T-cell (primary cell): ENCODE measurements around the gene FAM24A. TPM values are rescaled to one million over a fixed set of nuclear protein-coding genes. Genes with fewer than 3 reads are reported as not detected.

ENCODE experiments used
- ATAC-seq, 4 experiments: fragments of 200-7000 bp in 3 of 4; fragments of 150-1000 bp in 1 of 4; cut with Tn5 transposase; replicated peaks in 1 of 4; 1 replicate in 3 of 4; 2 replicates in 1 of 4; pipeline ENCODE4 v1.10.0; 2021; ENCODE audit warnings: moderate library complexity in 3 of 4, mild to moderate bottlenecking in 2 of 4, moderate number of reproducible peaks in 1 of 4
- CTCF ChIA-PET, 2 donors: fragments of 300-600 bp; sonication (Branson Sonifier 250); formaldehyde crosslinking; loops; one replicate each; lab custom pipeline; 2022; ENCODE audit warnings: antibody characterized with exemption in 2 of 2; lab: Charles Lee
- POLR2A ChIA-PET, 2 donors: fragments of 300-600 bp; sonication (Branson Sonifier 250); formaldehyde crosslinking; loops; one replicate each; lab custom pipeline; 2022; ENCODE audit warnings: antibody characterized with exemption in 2 of 2; lab: Charles Lee
- DNase-seq, 35 experiments: peaks; one replicate each; pipeline versions ENCODE4 v3.0.0 to v3.0.0-alpha.2; 2013 to 2023
- H3K27ac ChIP-seq: one replicate; pipeline ENCODE4 v1.5.1; 2013; ENCODE audit warnings: low read length
- H3K27me3 ChIP-seq, 2 experiments: replicated peaks in 1 of 2; 1 replicate in 1 of 2; 2 replicates in 1 of 2; pipeline versions ENCODE4 v1.6.1 to v1.7.0; 2013; ENCODE audit warnings: low read length in 1 of 2, mixed read lengths in 1 of 2; ENCODE audit not compliant: control insufficient read depth in 2 of 2, insufficient read depth in 2 of 2; ENCODE audit errors: extremely low read depth in 1 of 2
- H3K36me3 ChIP-seq, 2 donors: 1 replicate in 1 of 2; 2 replicates in 1 of 2; pipeline versions ENCODE4 v1.6.1 to v1.7.0; 2013; ENCODE audit warnings: low read length in 1 of 2; ENCODE audit not compliant: control insufficient read depth in 2 of 2, insufficient read depth in 1 of 2; ENCODE audit errors: extremely low read depth in 1 of 2
- H3K4me1 ChIP-seq, 2 experiments: 1 replicate in 1 of 2; 2 replicates in 1 of 2; pipeline versions ENCODE4 v1.6.1 to v1.7.0; 2013; ENCODE audit warnings: low read length in 2 of 2, mixed read lengths in 1 of 2; ENCODE audit not compliant: insufficient read depth in 2 of 2, control insufficient read depth in 1 of 2; ENCODE audit errors: extremely low read depth in 1 of 2
- H3K4me3 ChIP-seq, 2 donors: 1 replicate in 1 of 2; 2 replicates in 1 of 2; pipeline versions ENCODE4 v1.5.1 to v1.7.0; 2013; ENCODE audit warnings: mild to moderate bottlenecking in 2 of 2, low read length in 1 of 2, moderate library complexity in 1 of 2; ENCODE audit not compliant: control insufficient read depth in 1 of 2; ENCODE audit errors: extremely low read depth in 1 of 2
- H3K9me3 ChIP-seq: 2 replicates; pipeline ENCODE4 v1.7.0; 2013
- H3K27ac Mint-ChIP-seq, 2 donors: one replicate each; pipeline ENCODE4 v1.8.0; 2020 to 2021; ENCODE audit warnings: mild to moderate bottlenecking in 2 of 2, mixed read lengths in 2 of 2
- H3K27me3 Mint-ChIP-seq, 2 donors: one replicate each; pipeline ENCODE4 v1.8.0; 2021 to 2022; ENCODE audit warnings: mixed read lengths in 2 of 2
- H3K36me3 Mint-ChIP-seq: one replicate; pipeline ENCODE4 v1.8.0; 2021; ENCODE audit warnings: mixed read lengths
- H3K4me1 Mint-ChIP-seq, 3 donors: one replicate each; pipeline ENCODE4 v1.8.0; 2020 to 2022; ENCODE audit warnings: mixed read lengths in 3 of 3, mild to moderate bottlenecking in 1 of 3
- H3K4me3 Mint-ChIP-seq, 3 donors: one replicate each; pipeline ENCODE4 v1.8.0; 2020 to 2022; ENCODE audit warnings: mild to moderate bottlenecking in 3 of 3, mixed read lengths in 3 of 3, moderate library complexity in 3 of 3
- H3K9me3 Mint-ChIP-seq, 3 donors: one replicate each; pipeline ENCODE4 v1.8.0; 2020 to 2022; ENCODE audit warnings: mixed read lengths in 3 of 3
- WGBS: methylation state at CpG from one replicate; pipeline ENCODE4 v1.1.5; 2013; ENCODE audit warnings: missing lambda C conversion rate; ENCODE audit not compliant: insufficient coverage; 5-methylcytosine and 5-hydroxymethylcytosine counted together
- total RNA-seq, 35 experiments: library from RNA in 6 of 35; stranded (reverse) in 6 of 35; fragments of 120-200 nt in 1 of 35; gene quantifications; one replicate each; pipeline versions ENCODE4 v1.2.1 to v1.2.4 and lab custom pipeline; 2013 to 2026

FAM24A gene
- total RNA-seq, 5 donors from 2014 or later (not counting 1 experiment from before 2014, with no cell fraction given), result not detected

DNA sequence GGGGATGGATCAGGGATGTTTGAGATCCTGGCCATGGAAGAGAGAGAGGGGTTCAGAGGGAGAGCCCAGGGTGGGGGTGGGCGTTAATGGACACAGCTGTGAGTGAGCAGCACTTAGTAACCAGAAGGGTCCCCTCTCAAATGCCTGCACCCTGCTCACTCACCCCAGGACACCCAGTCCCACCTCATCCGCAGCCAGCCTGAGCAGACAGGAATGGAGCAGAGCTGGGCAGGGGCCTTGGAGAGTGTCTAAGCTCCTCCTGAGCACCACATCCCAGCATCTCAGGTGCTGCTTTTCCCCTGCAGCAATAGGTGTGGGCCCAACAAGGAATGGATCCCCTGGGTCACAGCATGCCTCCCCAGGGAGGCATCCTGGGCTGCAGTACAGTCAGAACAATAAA lies 5.3 kb downstream of the FAM24A start:
- peaks cover 7 to 10% of the 10 kb centered on the region in 2 donors for H3K27me3 Mint-ChIP-seq
- Histone ChIP-seq H3K36me3 (no peaks in the 10 kb centered on the region), H3K27ac (no peak overlapping the region), H3K9me3 (no peaks in the 10 kb centered on the region), H3K4me3 (no peak overlapping the region), H3K27me3 (peaks cover 0 to 27% of the 10 kb centered on the region in 2 experiments), H3K4me1 (no peaks in the 10 kb centered on the region)
- ChIA-PET POLR2A (no interaction called here), CTCF (no interaction called here)
- H3K4me1 Mint-ChIP-seq, result no peaks in the 10 kb centered on the region
- H3K9me3 Mint-ChIP-seq, result peaks cover 0 to 3% (median 0%) of the 10 kb centered on the region in 3 donors
- H3K4me3 Mint-ChIP-seq, result no peak overlapping the region
- no peak overlapping the region for H3K27ac Mint-ChIP-seq
- WGBS, result 100% methylated on average over 1 of the region's 2 CpGs
- DNase-seq (no peak), ATAC-seq (no peak)
- no peaks in the 10 kb centered on the region for H3K36me3 Mint-ChIP-seq

DNA sequence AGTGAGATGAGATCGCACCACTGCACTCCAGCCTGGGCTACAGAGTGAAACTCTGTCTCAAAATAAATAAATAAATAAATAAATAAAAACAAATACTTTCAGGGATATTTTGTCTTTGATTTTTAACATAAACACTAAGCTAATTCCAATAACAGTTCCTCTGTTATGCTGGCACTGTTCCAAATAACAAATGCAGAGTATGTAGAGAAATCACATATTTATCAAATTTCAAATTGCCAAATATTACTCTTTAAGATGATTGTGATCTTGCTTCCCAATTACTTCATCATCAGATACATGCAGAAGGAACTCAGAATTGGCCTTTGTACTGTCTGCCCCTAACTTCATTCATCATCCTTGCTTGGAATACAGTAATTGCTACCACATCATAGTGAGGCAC lies 19.7 kb downstream of the FAM24A start:
- Histone ChIP-seq H3K4me1 (no peaks in the 10 kb centered on the region), H3K27ac (no peak overlapping the region), H3K4me3 (no peak overlapping the region), H3K36me3 (no peaks in the 10 kb centered on the region), H3K27me3 (no peaks in the 10 kb centered on the region), H3K9me3 (no peaks in the 10 kb centered on the region)
- CTCF ChIA-PET, result no interaction called here
- POLR2A ChIA-PET, result no interaction called here
- Mint-ChIP-seq H3K36me3 (peaks cover 10% of the 10 kb centered on the region), H3K27ac (no peak overlapping the region), H3K27me3 (no peaks in the 10 kb centered on the region), H3K4me3 (no peak overlapping the region), H3K9me3 (no peaks in the 10 kb centered on the region), H3K4me1 (peaks cover 0 to 4% (median 0%) of the 10 kb centered on the region in 3 donors)
- ATAC-seq (no peak), DNase-seq (no peak)
- WGBS, result no CpG with 5 or more reads among the region's 1 CpG

DNA sequence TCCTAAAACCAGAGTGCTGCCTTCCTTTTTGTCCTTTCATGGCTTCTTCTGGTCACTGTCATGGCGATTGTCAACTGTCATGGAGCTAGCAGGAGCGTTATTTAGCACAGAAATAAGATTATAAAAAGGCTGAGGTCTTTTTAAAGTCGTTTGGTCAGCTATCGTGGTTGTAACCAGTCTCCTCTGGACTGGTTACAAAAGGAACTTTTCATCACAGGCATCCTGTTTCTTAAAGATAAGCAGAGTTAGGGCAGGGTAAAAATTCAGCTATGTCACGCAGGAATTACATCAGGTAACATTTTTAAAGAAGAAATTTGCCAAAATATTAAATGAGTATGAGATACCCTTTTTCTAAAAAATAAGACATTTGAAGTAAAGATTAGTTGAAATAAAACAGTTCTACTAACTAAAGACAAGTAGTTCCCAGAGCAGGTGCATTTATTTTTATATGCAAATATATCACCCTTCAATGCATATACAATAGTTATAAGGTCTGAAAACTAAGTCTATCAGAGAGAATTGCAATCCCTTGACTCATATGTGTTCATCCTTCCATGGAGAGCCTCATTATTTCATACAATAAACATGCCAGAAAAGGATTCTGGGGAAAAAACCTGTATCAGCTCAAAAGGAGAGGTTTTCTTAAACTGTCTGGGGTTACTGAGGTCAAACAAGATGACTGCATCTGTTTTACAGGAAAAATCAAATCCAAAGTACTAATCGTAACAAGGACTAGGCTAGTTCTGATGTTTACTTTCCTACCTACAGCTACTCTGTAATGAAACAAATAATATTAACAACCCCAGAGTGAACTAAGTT lies 20.9 kb downstream of the FAM24A start:
- ATAC-seq (no peak), DNase-seq (no peak)
- peaks cover 0 to 4% (median 0%) of the 10 kb centered on the region in 3 donors for H3K4me1 Mint-ChIP-seq
- Histone ChIP-seq H3K36me3 (no peaks in the 10 kb centered on the region), H3K9me3 (no peaks in the 10 kb centered on the region), H3K27ac (no peak overlapping the region), H3K27me3 (no peaks in the 10 kb centered on the region), H3K4me3 (no peak overlapping the region), H3K4me1 (no peaks in the 10 kb centered on the region)
- POLR2A ChIA-PET, result no interaction called here
- peaks cover 15% of the 10 kb centered on the region for H3K36me3 Mint-ChIP-seq
- CTCF ChIA-PET, result no interaction called here
- 89% methylated on average over 3 of the region's 6 CpGs for WGBS
- H3K4me3 Mint-ChIP-seq, result no peak overlapping the region
- no peaks in the 10 kb centered on the region for H3K9me3 Mint-ChIP-seq
- no peaks in the 10 kb centered on the region for H3K27me3 Mint-ChIP-seq
- no peak overlapping the region for H3K27ac Mint-ChIP-seq

- H3K27ac ChIP-seq, result no peak overlapping the region
- ChIA-PET POLR2A (no interaction called here), CTCF (no interaction called here)
- H3K27me3 Mint-ChIP-seq, result no peaks in the 10 kb centered on the region
- H3K4me3 ChIP-seq, result no peak overlapping the region
- no peak overlapping the region for H3K27ac Mint-ChIP-seq
- no peak overlapping the region for H3K4me3 Mint-ChIP-seq
- H3K9me3 ChIP-seq, result no peaks in the 10 kb centered on the region
- DNase-seq (no peak), ATAC-seq (no peak)
- H3K4me1 ChIP-seq, result no peaks in the 10 kb centered on the region
- H3K36me3 Mint-ChIP-seq, result peaks cover 49% of the 10 kb centered on the region
- peaks cover 0 to 18% of the 10 kb centered on the region in 2 donors for H3K36me3 ChIP-seq
- peaks cover 3 to 8% (median 7%) of the 10 kb centered on the region in 3 donors for H3K4me1 Mint-ChIP-seq
- no peaks in the 10 kb centered on the region for H3K27me3 ChIP-seq
- no peaks in the 10 kb centered on the region for H3K9me3 Mint-ChIP-seq
- WGBS, result no CpG with 5 or more reads among the region's 1 CpG
Observed at GRCh38 chr10:122939133-122939855, 28.9 kb downstream of the FAM24A start.

DNA sequence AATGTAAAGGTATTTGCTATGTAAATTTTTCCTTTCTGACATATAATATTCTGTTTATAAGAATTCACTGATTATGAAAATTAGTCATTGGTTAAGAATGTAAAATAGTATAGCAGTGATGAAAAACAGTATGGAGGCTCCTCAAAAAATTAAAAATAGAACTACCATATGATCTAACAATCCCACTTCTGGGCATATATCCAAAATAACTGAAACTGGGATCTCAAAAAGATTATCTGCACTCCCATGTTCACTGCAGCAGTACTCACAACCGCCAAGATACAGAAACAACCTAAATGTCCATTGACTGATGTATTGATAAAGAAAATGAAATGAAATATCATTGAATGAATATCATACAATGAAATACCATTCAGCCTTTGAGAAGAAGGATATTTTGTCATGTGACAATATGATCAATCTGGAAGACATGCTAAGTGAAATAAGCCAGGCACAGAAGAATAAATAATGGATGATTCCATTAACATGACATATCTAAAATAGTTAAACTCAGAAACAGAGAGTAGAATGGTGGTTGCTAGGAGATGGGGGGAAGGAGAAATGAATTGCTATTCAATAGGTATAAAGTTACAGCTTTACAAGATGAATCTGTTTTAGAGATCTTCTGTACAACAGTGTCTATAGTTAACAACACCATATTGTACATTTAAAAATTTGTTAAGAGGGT lies 29.6 kb downstream of the FAM24A start:
- H3K27me3 Mint-ChIP-seq, result no peaks in the 10 kb centered on the region

DNA sequence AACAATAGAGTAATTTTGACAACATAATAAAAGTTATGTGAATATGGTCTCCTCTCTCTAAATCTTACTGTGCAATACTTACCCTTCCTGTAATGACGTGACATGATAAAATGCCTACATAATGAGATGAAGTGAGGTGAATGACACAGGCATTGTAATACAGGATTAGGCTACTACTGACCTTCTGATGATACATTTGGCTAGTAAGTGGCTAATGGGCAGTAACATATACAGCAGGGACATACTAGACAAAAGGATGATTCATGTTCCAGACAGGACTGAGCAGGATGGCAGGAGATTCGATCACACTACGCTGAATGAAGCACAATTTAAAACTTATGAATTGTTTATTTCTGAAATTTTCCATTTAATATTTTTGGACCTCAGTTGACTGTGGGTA lies 38.9 kb downstream of the FAM24A start:
- ATAC-seq, result no peak
- Histone ChIP-seq H3K27ac (no peak overlapping the region), H3K36me3 (peaks cover 0 to 18% of the 10 kb centered on the region in 2 donors), H3K27me3 (no peaks in the 10 kb centered on the region), H3K4me1 (peaks cover 3 to 12% of the 10 kb centered on the region in 2 experiments), H3K9me3 (no peaks in the 10 kb centered on the region), H3K4me3 (no peak overlapping the region)
- H3K9me3 Mint-ChIP-seq, result peaks cover 0 to 4% (median 3%) of the 10 kb centered on the region in 3 donors
- H3K27me3 Mint-ChIP-seq, result no peaks in the 10 kb centered on the region
- H3K36me3 Mint-ChIP-seq, result peaks cover 41% of the 10 kb centered on the region
- ChIA-PET POLR2A (no interaction called here), CTCF (no interaction called here)
- peaks cover 30 to 32% (median 31%) of the 10 kb centered on the region in 3 donors for H3K4me1 Mint-ChIP-seq
- no CpG with 5 or more reads among the region's 3 CpGs for WGBS
- no peak overlapping the region for H3K4me3 Mint-ChIP-seq
- no peak for DNase-seq
- H3K27ac Mint-ChIP-seq, result no peak overlapping the region

More for the DNA sequence above, 29.6 kb downstream of the FAM24A start:
- Mint-ChIP-seq H3K36me3 (peaks cover 45% of the 10 kb centered on the region), H3K4me3 (no peak overlapping the region), H3K27ac (no peak overlapping the region), H3K4me1 (peaks cover 3 to 7% (median 5%) of the 10 kb centered on the region in 3 donors), H3K9me3 (no peaks in the 10 kb centered on the region)
- no CpG with 5 or more reads among the region's 1 CpG for WGBS
- H3K9me3 ChIP-seq, result no peaks in the 10 kb centered on the region
- no peak overlapping the region for H3K27ac ChIP-seq
- H3K36me3 ChIP-seq, result peaks cover 0 to 18% of the 10 kb centered on the region in 2 donors
- CTCF ChIA-PET, result no interaction called here
- H3K4me1 ChIP-seq, result no peaks in the 10 kb centered on the region
- DNase-seq (no peak), ATAC-seq (no peak)
- H3K27me3 ChIP-seq, result no peaks in the 10 kb centered on the region
- no peak overlapping the region for H3K4me3 ChIP-seq
- POLR2A ChIA-PET, result no interaction called here
